ENCODE measurements around the gene ZBED3.

GRCh38 chr5:77087484-77088261 is 588 bp upstream of the ZBED3 start:
- TF ChIP-seq CTCF (IDR thresholded peaks at IDR 0.05), result no peak
- no peak for TF ChIP-seq POLR2A (IDR thresholded peaks at IDR 0.05)
